ENCODE results near the gene SEC14L5. TPM values are rescaled to one million over a fixed set of nuclear protein-coding genes. Genes with fewer than 3 reads are reported as not detected.

The SEC14L5 gene
- total RNA-seq (10 to 100 TPM in 1 of 5 donors, under 1 TPM in 2, not detected in 2; 0.43 to 30.3 (median 0.55) TPM), polyA plus RNA-seq (under 1 TPM; 0.15 to 0.33 (median 0.19) TPM)
- long read RNA-seq, donor 1: 0 reads
- long read RNA-seq, donor 2: 0 reads
- long read RNA-seq, donor 3: 0 reads
- long read RNA-seq, donor 4: 0 reads
- long read RNA-seq, donor 5: 0 reads
- long read RNA-seq, donor 6: 0 reads
- long read RNA-seq, donor 7: 0 reads
- long read RNA-seq, donor 8: 0 reads
- long read RNA-seq, donor 9: 0 reads
- long read RNA-seq, donor 10: 0 reads

- no peaks in the 10 kb centered on the region for H3K9me3 ChIP-seq
- intact Hi-C loops (cut with DNase I; ENCODE audit: low total_unique reads): no loop called here
- H3K27ac ChIP-seq: peak within 1 kb of the TSS; percentile 75 to 85 (median 77)
- no peaks in the 10 kb centered on the region for H3K36me3 ChIP-seq
- H3K4me3 ChIP-seq: peak within 1 kb of the TSS; percentile 38 to 58 (median 45)
- TF ChIP-seq CTCF (IDR thresholded peaks at IDR 0.05) (peak in 1 of 7 experiments; percentile 14), POLR2AphosphoS5 (IDR thresholded peaks at IDR 0.05) (peak in 2 of 3 donors; percentile 65 to 71), EP300 (IDR thresholded peaks at IDR 0.05) (no peak)
- WGBS, 5 donors: 0 to 2% (median 1%) methylated on average over 36 to 56 of the region's 56 CpGs
- peaks cover 6 to 34% (median 33%) of the 10 kb centered on the region in 4 donors for H3K4me1 ChIP-seq
- DNase-seq: peak; percentile 99
- no peaks in the 10 kb centered on the region for H3K27me3 ChIP-seq
Measured at GRCh38 chr16:4957720-4958509, at the start of gene SEC14L5. Gene SEC14L5, plus strand, starts transcription at chr16:4958330. Its CDS starts 994 bp downstream, at chr16:4959324.

GRCh38 chr16:4908854-4909401 is 49.2 kb upstream of the SEC14L5 start:
- 88 to 94% (median 92%) methylated on average over 5 of the region's 5 CpGs for WGBS, 5 donors
- H3K27ac ChIP-seq: no peak overlapping the region
- intact Hi-C loops (cut with DNase I; ENCODE audit: low total_unique reads): no loop called here
- H3K4me1 ChIP-seq: peaks cover 0 to 8% (median 0%) of the 10 kb centered on the region in 4 donors
- no peaks in the 10 kb centered on the region for H3K9me3 ChIP-seq
- H3K27me3 ChIP-seq: no peaks in the 10 kb centered on the region
- H3K4me3 ChIP-seq: no peak overlapping the region
- TF ChIP-seq EP300 (IDR thresholded peaks at IDR 0.05): no peak
- H3K36me3 ChIP-seq: peaks cover 0 to 3% (median 0%) of the 10 kb centered on the region in 4 donors
- DNase-seq: no peak

DNA sequence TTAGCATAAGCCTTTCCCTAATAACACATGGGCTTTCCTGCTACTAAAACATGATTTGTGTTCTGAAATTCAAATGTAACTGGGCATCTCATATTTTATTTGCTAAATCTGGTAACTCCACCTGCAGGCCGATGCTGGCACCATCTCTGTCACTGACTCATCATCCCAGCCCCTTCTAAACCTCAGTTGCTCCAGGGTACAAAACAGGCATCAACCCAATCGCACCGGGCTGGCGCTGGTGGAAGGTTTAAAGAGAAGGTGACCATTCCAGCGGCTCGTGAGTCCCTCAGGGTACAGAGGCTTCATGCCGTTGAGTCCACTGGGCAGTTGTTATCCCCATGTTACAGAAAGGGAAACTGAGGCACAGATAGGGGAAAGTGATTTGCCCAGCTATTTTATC is 48.3 kb upstream of the SEC14L5 start:
- DNase-seq: no peak
- Histone ChIP-seq H3K4me3 (no peak overlapping the region), H3K4me1 (peaks cover 0 to 8% (median 0%) of the 10 kb centered on the region in 4 donors), H3K27me3 (no peaks in the 10 kb centered on the region), H3K27ac (no peak overlapping the region), H3K36me3 (no peaks in the 10 kb centered on the region), H3K9me3 (no peaks in the 10 kb centered on the region)
- TF ChIP-seq POLR2A (IDR thresholded peaks at IDR 0.05) (no peak), CTCF (IDR thresholded peaks at IDR 0.05) (no peak), EP300 (IDR thresholded peaks at IDR 0.05) (no peak), POLR2AphosphoS5 (IDR thresholded peaks at IDR 0.05) (no peak)
- WGBS, 5 donors: 89 to 94% (median 91%) methylated on average over 7 of the region's 7 CpGs
- intact Hi-C loops (cut with DNase I; ENCODE audit: low total_unique reads): no loop called here

DNA sequence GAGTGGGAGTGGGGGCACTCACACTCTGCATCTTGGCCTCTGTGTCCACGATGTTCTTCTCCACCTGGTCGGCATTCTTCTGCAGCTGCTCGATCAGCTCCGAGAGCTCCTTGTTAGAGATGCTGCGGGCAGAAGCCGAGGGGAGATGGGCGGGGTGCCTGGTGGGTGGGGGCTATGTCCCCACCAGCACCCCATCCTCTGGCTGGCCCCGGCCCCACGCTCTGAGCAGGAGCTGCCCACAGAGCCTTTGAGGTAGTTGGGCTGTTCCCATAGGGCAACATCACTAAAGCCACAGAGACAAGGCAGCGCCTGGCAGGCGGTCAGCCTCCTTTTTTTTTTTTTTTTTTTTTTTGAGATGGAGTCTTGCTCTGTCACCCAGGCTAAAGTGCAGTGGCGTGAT is 47.3 kb upstream of the SEC14L5 start:
- H3K4me3 ChIP-seq: no peak overlapping the region
- 86 to 97% (median 93%) methylated on average over 9 to 12 of the region's 12 CpGs for WGBS, 5 donors
- no peaks in the 10 kb centered on the region for H3K36me3 ChIP-seq
- H3K27me3 ChIP-seq: no peaks in the 10 kb centered on the region
- peaks cover 0 to 8% (median 0%) of the 10 kb centered on the region in 4 donors for H3K4me1 ChIP-seq
- DNase-seq: no peak
- H3K27ac ChIP-seq: no peak overlapping the region
- H3K9me3 ChIP-seq: no peaks in the 10 kb centered on the region
- no peak for TF ChIP-seq POLR2AphosphoS5 (IDR thresholded peaks at IDR 0.05)
- no peak for TF ChIP-seq POLR2A (IDR thresholded peaks at IDR 0.05)
- TF ChIP-seq CTCF (IDR thresholded peaks at IDR 0.05): no peak
- no peak for TF ChIP-seq EP300 (IDR thresholded peaks at IDR 0.05)
- intact Hi-C loops (cut with DNase I; ENCODE audit: low total_unique reads): no loop called here
